Right ventricle myocardium inferior (tissue), 1 donor: ENCODE data around the gene SCN4A. TPM values are rescaled to one million over a fixed set of nuclear protein-coding genes. Genes with fewer than 3 reads are reported as not detected.

Experiments used
- ATAC-seq: fragments of 200-7000 bp; cut with Tn5 transposase; one replicate; pipeline ENCODE4 v1.9.1; 2020; ENCODE audit warnings: mild to moderate bottlenecking, moderate library complexity
- DNase-seq: peaks from one replicate; pipeline ENCODE4 v3.0.0; 2021; ENCODE audit errors: missing footprints
- intact Hi-C: fragments of 100-400 bp; cut with DNase I; formaldehyde crosslinking; loops from one replicate; pipeline ENCODE4 v1.11.0; 2022
- total RNA-seq: library from RNA; stranded (reverse); fragmentation: NEBNext Ultra II Directional; extraction: Animal tissue kit (Norgen Biotek cat#: 25700); gene quantifications from one replicate; pipeline ENCODE4 v1.2.1, GENCODE V29; 2021
- donor health status: DM: no; HTN: yes; CAD: no; lungs with severe emphysema.

Gene SCN4A
- total RNA-seq, 1 donor from 2014 or later, result 0.32 TPM

DNA sequence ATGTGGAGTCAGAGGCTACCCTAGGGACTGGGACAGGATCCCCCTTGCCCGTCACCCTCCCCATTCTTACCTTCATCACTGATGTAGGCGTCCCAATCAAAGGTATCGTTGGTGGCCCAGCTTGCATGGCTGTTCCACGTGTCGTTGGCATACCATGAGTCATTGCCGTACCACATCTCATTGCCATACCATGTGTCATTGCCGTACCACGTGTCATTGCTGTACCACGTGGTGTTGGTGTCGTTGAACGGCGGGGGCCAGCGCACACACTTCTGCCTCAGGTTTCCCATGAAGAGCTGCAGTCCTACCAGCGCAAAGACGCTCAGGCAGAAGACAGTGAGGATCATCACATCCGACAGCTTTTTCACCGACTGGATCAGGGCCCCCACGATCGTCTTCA, 4.8 kb downstream of the SCN4A start:
- ATAC-seq (no peak), DNase-seq (no peak)
- intact Hi-C loops, result no loop called here

GRCh38 chr17:63966646-63967264, 6.0 kb downstream of the SCN4A start:
- DNase-seq (no peak), ATAC-seq (no peak)
- intact Hi-C loops, result no loop called here

- DNase-seq (no peak), ATAC-seq (peak; percentile 24)
- intact Hi-C loops, result no loop called here
Observed at GRCh38 chr17:63963123-63963522, 9.6 kb downstream of the SCN4A start.

GRCh38 chr17:63962298-63962744, 10.4 kb downstream of the SCN4A start:
- ATAC-seq (no peak), DNase-seq (no peak)
- intact Hi-C loops, result no loop called here

DNA sequence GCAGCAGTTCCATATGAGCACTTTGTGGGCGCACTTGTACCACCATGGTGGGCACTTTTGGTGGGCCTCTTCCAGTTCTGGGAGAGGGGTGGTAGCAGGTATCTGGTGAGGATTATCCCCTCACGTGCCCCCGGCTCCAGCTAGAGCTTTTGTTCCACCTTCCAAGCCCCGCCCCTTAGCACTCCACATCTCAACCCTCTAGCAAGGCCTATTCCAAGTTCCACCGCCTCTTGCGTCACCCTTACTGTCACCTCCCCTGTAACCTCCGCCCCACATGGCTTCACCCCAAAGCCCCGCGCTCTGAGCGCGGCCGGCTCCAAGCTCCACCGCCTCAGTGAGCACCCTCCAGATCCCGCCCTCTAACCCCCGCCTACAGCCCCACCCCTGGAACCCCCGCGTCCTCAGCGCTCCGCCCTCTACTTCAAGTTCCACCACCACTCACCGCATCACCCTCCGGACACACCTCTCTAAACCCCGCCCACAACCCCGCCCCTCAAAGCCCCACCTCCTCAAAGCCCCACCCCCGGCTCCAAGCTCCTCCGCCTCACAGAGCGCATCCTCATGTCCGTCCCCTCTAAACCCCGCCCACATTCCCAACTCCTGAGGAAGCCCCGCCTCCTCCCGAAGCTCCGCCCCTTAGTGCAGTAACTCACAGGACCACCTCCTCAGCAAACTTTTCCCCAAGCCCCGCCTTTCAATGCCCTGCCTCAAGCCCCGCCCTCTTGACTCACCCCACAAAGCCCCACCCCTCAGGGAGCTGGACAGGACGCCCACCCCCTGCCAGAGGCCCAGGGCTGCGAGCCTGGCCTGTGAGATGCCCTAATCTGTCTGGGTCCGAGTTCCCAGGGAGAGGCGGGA, 11.1 kb downstream of the SCN4A start:
- ATAC-seq (peak; percentile 75), DNase-seq (peak; percentile 78)
- intact Hi-C loops, result no loop called here

DNA sequence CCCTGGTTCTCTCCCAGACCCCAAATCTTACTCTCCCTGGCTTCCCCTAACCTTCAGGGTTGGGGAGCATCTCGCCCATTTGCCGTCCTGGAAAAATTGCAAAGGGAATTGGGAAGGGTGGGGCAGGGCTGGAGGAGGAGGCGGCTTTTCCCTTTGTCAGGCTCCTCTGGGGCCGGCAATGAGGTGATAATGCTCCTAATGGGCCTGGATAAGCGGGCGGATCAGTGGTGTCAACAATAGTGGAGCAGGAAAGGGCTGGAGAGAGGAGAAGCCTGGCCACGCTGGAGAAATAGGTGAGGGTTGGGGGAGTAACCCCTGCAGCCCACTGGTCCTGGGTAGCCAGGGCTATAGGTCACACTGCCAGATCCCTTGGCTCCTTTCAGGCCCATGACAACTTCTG, 12.3 kb downstream of the SCN4A start:
- intact Hi-C loops, result no loop called here
- ATAC-seq, result no peak
- DNase-seq, result no peak

GRCh38 chr17:63960006-63960405, 12.7 kb downstream of the SCN4A start:
- no peak for ATAC-seq
- intact Hi-C loops, result no loop called here
- no peak for DNase-seq

DNA sequence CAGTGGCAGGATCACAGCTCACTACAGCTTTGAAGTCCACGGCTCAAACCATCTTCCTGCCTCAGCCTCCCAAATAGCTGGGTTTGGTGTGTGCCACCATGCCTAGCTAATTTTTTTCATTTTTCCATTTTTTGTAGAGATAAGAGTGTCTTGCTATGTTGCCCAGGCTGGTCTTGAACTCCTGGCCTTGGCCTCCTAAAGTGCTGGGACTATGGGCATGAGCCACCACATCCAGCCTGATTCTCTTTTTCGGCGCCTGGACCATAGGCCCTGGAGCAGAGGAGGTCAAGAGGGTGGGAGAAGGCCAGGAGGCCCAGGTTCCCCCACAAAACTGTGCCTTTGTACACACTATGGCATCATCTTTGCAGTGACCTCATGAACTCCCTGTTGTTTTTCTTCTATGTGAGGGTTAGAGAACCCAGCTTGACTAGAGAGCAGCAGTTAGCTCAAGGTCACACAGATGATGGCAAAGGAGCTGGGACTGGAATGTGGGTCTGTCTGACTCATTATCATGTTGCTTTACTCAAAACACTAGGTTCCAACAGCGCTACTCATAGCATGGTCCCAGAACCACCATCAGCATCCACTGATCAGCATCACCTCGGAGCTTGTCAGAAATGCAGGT, 16.3 kb downstream of the SCN4A start:
- ATAC-seq (no peak), DNase-seq (no peak)
- intact Hi-C loops, result no loop called here

DNA sequence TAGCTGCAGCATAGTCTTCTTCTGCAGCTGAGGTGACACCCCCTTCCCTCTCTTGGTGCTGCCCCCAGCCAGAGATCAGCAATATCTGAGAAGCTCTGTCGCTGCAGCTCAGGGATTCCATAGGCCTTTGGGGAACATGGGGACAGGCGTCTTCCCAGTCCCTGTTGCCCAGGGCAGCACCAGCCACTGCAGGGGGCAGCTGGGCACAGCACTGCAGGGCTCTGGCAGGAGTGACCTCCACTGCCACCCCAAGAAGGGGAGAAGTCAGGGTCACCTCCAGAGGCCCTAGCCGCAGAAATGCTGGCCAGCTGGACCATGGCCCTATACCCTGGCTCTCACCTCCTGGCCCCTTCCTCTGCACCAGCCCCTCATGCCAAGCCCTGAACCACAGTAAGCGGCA, 16.9 kb downstream of the SCN4A start:
- DNase-seq (no peak), ATAC-seq (no peak)
- intact Hi-C loops, result no loop called here

DNA sequence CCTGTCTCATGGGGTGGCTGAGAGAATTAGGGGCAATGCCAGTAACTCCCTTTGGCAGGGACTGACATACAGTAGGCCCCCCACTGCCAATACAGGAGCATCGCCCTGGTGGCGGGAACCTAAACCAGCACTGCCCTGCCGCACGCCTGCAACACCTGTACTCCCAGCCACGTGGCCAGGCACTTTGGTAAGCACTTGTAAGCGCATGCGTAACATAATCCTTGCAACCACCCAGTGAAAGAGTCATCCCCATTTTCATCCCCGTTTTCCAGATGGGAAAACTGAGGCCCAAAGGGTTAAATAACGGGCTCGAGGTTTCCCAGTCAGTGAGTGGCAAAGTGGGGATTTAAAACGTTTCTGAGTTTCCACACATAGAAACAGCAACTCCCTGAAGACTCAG, 17.5 kb downstream of the SCN4A start:
- ATAC-seq (no peak), DNase-seq (no peak)
- intact Hi-C loops, result no loop called here

DNA sequence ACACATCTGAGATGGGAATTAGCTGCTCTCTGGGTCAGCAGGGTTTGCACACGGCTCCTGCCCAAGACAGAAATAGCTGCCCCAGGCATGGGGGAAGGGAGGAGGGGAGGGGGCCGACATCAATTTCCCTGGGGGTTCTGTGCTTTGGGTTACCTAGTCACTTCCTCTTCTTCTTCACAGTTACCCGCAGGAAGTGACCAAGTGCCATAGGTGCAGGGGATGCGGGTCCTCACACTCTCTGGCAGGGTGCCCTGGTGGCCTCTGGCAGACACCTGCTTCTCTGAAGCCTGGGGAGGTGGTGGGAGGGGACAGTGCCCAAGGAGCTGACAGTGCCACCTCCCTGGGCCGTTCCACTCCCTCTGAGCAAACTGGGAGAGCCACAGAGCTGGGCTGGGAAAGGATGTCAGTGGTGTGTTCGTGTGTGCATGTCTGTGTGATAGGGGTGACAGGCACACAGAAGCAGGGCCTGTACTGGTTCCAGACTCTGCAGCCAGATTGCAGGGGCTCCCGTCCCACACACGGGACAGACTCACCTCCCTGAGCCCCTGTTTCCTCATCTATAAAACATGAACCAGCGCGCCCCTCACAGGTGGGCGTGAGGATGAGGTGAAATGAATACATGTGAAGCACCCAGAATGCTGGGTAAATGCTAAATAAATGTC, 18.2 kb downstream of the SCN4A start:
- DNase-seq (no peak), ATAC-seq (peak; percentile 41)
- intact Hi-C loops, result no loop called here

- ATAC-seq (no peak), DNase-seq (no peak)
- intact Hi-C loops, result no loop called here
Observed at GRCh38 chr17:63950940-63951907, 21.5 kb downstream of the SCN4A start.

DNA sequence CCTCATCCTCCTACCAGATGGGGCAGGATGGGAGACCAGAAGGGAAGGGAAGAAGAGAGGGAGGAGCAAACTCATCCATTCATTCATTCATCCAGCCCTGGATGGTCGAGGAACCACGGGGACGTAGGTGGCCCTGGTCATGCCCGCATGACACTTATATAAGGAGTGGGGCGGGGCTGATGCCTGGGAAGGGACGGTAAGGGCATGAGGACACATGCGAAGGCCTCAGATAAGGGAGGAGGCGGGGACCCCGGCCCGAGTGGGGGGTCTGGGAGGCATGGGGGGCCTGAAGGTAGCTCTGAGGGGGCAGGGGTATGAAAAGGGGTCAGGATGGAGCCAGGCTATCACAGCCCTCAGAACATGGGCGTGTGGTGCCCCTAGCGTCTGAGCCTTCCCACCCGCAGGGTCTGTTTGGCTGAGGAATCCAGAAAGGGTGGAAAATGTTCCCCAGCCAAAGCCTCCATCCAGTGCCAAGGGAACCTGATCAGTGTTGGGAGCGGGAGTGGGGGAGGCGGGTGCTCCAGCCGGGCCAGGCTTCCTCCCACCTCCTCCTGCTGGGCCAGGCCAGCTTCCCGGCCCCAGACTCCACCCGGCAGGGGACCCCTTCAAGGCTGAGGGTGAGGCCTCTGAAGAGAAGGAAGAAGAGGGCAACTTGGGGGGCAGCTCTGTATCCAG, 23.0 kb downstream of the SCN4A start:
- ATAC-seq, result no peak
- no peak for DNase-seq
- intact Hi-C loops, result loop anchor here (5.0 kb wide), 1 partner anchor 38 kb away; no protein-coding TSS in a partner anchor

DNA sequence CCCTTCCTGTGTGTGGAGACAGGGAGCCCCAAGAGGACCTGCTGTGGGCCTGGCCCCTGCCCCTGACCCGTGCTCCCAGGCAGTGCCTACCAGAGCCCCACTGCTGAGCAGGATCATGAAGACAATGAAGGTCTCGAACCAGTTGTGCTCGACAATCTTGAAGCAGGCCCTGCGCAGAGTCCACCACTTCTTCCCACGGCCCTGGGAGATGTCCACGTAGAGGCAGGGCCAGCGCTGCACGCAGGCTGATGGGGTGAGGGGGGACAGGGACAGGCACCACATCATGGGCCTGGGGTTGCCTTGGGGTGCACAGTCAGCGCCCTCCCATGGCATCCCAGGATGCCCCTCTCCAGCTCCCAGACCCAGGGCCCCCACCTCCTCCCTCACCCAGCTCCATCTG, 24.2 kb downstream of the SCN4A start:
- peak; percentile 20 for DNase-seq
- intact Hi-C loops, result loop anchor here (5.0 kb wide), 1 partner anchor 39 kb away; no protein-coding TSS in a partner anchor
- ATAC-seq, result no peak

DNA sequence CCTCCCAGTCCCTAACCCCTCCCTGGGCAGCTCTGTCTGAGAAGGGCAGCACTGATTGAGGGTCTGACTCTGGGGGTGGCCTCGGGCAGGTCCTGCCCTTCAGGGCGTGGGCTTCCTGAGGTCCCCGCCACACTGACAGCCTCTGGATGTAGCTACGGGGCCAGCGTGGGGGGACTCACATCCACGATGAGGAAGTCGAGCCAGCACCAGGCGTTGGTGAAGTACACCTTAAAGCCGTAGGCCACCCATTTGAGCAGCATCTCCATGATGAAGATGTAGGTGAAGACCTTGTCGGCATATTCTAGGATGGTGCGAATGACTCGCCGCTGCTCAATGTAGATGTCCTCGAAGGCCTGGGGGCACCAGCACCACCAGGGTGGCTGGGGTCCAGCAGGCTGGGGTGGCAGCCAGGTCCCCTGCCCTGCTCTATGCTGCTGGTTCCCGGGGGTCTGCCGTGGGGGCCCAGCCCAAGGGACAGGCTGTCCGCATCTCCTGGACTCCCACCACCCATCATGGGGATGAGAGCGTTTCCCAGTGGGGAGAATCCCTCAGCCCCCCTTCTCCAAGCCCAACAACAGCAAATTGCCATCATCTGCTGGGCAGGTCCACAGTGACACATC, 24.9 kb downstream of the SCN4A start:
- DNase-seq, result peak; percentile 53
- intact Hi-C loops, result loop anchor here (2.0 to 5.0 kb wide), 2 partner anchors 29 to 39 kb away; partner anchors contain the start of gene GH1
- ATAC-seq, result no peak

DNA sequence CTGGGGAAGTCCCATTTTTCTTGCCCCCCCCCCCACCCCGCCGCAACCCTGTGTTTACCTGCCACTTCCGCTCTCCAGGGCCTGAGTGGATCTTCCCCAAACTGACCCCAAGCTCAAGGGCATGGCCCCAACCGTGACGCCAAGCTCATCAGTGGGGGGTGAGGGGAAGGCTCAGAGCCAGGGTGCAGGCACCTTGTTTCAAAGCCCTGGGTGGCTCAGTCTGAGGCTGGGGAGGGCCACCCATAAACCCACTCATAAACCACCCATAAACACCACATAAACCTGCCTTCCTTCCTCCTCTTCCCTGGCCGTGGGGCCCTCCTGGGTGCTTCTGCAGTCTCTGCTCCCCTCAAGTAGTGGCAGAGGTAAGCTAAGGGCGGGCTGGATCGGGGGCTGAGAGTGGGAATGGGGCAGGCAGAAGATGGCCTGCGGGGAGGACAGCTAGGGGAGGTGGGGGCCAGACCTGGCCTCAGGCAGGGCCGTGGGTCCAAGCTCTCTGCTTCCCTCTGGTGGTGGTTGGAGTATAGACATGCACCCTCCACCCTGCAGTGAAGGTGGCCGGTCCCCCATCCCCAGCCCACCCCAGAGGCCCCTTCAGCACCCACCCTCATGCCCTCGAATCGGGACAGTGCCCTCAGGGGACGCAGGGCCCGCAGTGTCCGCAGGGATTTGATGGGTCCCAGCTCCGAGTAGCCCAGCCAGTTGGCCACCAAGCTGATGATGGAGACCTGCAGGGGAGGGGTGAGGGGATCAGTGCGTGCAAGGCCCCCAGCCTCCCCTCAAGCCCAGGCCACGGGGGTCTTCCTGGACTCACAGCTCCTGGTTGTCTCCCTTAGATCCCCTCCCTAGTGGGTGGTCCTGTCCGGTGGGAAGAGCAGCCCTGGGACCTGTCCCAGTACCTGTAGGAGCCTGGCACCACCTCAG, 26.0 kb downstream of the SCN4A start:
- peak; percentile 55 for ATAC-seq
- peak; percentile 63 for DNase-seq
- intact Hi-C loops, result loop anchor here (2.0 to 5.0 kb wide), 2 partner anchors 28 to 41 kb away; partner anchors contain the start of gene GH1
